ENCODE data around the gene HHLA2.

DNA sequence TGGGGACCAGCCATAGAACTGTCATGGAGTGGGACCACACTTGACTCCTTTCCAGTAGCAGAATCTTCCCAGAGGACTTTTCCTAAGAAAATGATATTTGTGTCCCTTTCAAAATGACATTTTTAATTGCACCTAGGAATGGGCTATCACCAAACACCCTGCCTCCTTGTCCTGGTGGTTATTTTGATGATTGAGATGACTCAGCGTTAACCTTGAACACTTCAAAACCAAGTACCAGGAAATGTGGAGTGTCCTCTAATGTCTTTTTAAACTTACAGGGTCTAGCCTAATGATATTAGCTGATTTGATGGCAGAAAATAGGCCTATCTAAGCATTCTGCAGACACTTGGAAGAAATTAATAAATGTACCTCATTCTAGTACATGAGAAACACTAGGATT is 90.7 kb downstream of the HHLA2 start:
- TF ChIP-seq PAX5 (IDR thresholded peaks at IDR 0.05; ENCODE audit: insufficient read depth, low read length, severe bottlenecking) (no peak), POU2F2 (IDR thresholded peaks at IDR 0.05; ENCODE audit: low read depth, low read length) (no peak), POLR2A (IDR thresholded peaks at IDR 0.05; ENCODE audit: low read depth, low read length) (no peak), POLR2AphosphoS5 (IDR thresholded peaks at IDR 0.05; ENCODE audit: low read depth, low read length) (no peak)

Measured in GM12891 (cell line).